ENCODE data around the gene GRAMD2A. TPM values are rescaled to one million over a fixed set of nuclear protein-coding genes. Genes with fewer than 3 reads are reported as not detected.

Gene GRAMD2A
- polyA plus RNA-seq, 1 donor, result 2.5 TPM

DNA sequence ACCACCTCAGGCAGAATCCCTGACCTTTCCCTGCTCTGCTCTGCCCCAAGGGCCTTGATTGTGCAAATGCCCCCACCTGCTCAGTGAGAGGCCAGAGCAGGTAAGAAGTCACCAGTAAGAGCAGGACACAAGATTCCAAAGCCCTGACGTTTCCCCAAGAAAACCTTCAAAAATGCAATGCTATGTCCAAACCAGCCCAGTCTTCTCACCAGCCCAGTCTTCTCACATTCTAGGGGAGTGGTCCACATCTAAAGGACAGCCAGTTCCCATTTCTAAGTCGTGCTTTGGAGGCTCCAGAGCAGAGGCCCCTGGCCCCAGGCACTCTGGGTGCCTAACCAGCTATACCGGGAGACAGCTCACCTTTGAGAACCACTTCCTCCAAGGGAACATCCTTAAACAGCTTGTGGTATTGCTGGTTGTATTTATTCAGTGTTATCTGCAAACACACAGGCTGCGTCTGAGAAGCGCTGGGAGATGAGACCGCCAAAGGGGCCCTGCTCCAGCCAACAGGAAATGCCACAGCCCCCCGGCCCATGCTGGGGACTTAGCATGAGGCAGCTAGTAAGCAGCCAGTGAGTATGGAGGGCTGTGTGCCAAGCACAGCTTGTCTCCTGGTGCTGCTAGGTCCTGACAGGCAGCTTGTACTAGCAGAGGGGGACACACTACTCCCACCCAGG is 29.3 kb downstream of the GRAMD2A start:
- no peak for DNase-seq (ENCODE audit: low read depth)

DNA sequence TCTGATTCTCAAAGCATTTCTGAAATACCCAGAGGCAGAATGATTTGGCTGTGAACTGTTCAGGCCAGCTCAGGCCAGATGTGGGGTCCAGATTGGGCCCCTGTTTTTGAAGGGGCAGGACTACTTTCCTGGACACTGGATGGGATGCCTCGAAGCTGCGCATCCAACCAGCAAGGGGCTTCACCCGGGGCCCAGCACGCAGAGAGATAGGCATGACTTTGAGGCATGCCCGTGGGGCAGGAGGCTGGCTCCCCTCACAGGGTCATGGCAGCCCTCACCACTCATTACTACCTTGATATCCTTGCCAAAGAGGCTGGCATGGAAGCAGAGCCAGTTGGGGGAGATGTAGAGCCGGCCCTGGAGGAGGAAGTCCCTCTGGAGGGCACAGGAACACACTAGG is 30.1 kb downstream of the GRAMD2A start:
- no peak for DNase-seq (ENCODE audit: low read depth)

DNA sequence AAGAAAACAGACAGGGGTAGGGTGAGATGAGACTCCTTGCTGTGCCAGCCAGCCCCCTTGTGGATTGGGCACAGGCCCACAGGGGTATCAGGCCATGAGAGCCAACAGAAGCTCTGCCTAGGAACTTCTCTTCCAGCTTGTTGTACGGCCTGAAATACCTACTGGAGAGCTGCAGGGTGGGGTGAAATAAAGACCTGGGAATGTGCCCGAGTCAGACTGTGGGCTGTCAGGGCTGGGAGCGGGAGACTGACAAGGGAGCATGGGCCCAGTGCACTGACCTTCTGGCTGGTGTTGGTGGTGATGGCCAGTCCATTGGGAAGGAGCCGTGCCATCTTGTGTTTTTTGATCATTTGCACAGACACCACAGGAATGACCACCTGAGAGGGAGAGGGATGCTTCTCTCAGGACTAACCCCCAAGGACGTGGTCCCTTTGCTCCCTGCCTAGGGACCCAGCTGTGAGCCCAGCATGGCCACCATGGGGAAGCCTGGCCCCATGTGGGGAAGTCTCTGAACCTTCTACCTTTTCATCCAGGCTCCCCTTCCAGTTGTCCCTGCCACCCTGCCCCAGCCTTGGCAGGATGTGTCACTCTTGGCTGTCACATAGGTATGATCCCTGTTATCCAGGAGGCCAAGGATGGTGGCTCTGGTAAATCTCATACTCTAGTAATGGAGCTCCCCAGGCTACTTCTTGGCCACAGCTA is 30.7 kb downstream of the GRAMD2A start:
- DNase-seq (ENCODE audit: low read depth), result no peak

DNA sequence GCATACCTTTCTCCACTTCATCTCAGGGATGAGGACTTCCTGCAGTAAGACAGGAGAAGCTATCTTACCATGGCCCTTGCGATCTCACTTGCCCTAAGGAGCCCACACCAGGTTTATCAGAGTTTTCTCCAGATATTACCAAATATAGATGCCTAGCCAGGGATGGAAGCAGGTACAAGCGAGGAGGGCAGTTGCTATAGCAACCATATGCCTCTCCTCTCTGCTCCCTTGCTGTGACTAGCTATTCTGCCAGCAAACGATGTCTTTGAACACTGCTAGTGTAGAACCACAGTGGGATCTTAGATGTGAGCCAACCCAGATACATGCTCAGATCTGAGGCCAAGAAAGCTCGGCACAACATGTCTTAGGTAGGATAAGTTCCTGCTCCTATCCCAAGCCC is 33.9 kb downstream of the GRAMD2A start:
- DNase-seq (ENCODE audit: low read depth), result no peak

DNA sequence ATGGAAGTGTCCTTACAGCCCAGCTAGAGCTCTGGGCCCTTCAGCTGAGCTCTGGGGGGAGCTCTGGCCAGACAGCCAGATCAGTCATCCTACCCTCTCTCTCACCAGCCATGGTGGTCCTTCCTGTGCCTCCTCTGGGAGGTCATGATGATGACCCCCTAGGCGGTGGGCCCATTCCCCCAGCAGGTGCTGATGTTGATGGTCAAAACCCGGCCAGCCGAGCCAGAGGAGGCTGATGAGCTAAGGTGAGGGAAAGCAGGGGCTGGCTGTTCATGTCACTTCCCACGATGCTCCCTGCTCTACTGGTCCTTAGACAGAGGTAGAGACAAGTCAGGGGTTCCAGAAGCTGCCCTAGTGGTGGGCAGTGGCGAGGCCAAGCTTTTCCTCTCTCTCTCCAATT is 35.0 kb downstream of the GRAMD2A start:
- no peak for DNase-seq (ENCODE audit: low read depth)

GRCh38 chr15:72161361-72162132 is 36.0 kb downstream of the GRAMD2A start:
- no peak for DNase-seq (ENCODE audit: low read depth)

GRCh38 chr15:72160696-72161245 is 36.8 kb downstream of the GRAMD2A start:
- DNase-seq (ENCODE audit: low read depth), result no peak

DNA sequence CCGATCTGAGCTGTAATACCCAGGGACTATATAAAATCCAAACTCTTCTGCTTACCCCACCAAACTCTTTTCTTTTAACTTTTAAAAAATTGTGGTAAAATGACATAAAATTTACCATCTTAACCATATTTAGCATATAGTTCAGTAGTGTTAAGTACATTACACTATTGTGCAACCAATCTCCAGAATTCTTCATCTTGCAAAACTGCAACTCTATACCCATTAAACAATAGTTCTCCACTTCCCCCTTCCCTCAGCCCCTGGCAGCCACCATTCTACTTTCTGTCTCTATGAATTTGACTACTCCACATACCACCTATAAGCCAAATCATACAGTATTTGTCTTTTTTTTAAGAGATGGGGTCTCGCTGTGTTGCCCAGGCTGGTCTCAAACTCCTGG is 40.7 kb downstream of the GRAMD2A start:
- DNase-seq (ENCODE audit: low read depth), result no peak

- peak; percentile 75 for DNase-seq (ENCODE audit: low read depth)
Measured at GRCh38 chr15:72155635-72156616, 41.7 kb downstream of the GRAMD2A start.

DNA sequence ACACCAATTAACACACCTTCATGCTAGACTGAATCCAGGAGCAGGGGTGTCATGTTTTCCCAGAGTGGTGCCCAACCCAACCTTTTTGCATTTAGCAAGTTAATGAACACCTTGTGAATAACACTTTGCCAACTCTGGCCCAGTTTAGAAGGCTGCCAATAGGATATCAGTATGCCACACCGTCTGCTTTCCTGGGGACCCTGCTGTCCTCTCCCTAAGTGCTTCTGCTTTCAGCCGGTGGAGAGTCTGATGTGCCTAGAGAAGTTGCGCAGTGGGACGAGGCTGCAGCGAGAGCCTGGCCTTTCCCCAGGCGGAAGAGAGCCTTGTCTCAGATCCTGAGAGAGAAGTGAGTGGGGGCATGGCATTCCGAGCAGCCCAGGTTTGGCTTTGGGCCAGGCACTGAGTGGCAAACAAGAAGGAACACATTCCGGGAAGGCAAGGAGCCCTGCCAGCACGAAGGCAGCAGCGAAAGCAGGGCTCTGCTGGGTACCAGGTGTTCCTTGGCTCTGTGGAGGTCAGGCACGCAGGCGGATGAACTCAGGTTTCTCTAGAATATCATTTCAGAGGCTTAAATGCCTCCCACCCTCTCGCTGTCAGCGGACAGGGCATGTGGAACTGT is 42.5 kb downstream of the GRAMD2A start:
- DNase-seq (ENCODE audit: low read depth), result no peak

DNA sequence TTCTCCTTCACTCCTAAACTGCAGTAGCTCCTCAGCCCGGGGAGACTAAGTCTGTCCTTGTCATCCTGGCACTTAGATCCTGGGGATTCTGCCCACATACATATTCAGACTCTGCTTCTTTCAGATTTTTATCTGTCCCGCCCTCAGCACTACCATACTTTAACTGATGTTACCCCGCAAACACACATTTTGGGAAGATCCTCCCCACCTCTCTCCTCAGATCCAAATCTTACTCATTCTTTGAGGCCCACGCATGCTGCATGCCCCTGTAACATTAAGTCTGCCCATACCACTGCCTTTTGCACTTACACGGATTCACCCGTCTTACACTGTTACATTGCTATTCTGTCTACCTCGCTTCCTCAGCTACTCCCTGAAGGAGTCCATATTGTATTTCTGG is 43.3 kb downstream of the GRAMD2A start:
- no peak for DNase-seq (ENCODE audit: low read depth)

DNA sequence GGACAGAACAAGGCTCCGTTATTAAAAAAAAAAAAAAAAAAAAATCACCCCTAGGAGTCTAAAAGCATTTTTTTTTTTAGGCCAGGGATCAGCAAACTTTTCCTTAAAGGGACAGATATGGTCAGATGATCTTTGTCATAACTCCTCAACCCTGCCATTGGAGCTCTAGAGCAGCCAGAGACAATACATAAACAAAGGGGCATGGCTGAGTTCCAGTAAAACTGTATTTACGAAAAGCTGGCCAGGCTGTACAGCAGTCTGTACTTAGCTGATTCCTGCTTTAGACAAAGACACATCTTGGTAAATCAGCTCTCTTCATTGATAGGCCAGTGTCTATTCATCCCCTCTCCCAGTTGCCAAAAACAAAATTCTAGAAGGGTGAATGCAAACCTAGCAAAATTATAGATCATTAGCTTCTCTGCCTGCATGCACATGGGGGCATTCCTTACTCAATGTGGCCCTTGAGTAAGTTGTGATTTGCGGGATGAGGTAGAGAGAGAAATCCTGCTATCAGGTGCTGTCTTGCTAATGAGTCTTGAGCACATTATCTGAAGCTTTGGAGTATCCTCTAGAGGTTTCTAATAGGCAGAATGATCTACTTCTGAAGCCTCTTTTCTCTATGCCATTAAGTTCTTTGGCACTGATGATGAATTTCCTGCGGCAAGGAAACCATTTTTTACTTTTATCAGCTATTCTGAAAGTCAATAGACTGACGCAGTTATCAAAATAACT is 44.2 kb downstream of the GRAMD2A start:
- no peak for DNase-seq (ENCODE audit: low read depth)

DNA sequence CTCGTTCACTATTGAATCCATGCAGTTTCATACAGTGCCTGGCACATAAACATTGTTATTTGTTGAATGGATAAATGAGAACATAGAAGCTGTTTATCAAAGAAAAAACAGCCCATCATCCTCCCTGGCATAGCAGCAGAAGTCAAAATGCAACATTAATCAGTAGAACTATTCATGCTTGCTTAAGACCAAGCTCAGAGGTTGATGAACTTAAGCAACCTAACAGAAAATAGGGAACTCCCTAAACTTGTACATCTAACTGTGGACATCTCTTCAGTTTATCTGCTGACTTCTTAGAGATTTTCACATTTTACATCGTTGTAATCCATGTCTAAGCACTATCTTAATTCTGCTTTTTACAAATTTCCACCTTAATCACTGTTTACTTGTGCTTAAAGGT is 50.2 kb downstream of the GRAMD2A start:
- DNase-seq (ENCODE audit: low read depth), result no peak

DNA sequence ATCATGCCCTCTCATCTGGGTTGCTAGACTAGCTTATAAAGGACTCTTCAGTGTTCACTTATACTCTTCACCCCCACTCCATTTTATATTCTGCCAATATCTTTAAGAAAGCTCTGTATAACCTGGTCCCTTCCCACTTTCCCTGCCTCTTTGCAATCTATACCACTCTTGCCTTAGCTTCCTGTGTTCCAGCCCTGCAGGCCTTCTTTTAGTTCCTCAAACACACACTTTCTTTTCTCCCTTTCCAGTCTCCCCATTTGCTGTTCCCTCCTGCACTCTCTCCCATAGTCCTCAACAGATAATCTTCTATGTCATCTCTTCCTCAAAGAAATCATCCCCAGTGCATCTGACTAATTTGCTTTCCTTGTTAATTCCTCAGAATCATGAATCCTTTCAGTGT is 50.7 kb downstream of the GRAMD2A start:
- DNase-seq (ENCODE audit: low read depth), result no peak

- DNase-seq (ENCODE audit: low read depth), result no peak
Measured at GRCh38 chr15:72146221-72146620, 51.4 kb downstream of the GRAMD2A start.

GRCh38 chr15:72141171-72142084 is 56.2 kb downstream of the GRAMD2A start:
- DNase-seq (ENCODE audit: low read depth), result no peak

DNA sequence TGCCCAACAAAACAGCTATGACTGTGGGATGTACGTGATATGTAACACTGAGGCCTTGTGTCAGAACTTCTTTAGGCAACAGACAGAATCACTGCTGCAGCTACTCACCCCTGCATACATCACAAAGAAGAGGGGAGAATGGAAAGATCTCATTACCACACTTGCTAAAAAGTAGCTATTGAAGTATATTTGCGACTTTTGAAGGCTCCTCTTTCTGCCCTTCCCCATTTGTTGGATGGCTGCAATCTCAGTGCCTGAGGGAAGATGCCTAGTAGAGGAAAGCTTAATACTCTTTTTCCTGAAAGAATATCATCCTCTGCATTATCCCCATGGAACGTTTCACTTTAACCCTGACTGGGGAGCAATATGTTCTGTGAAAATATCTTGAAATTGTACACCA is 57.5 kb downstream of the GRAMD2A start:
- DNase-seq (ENCODE audit: low read depth), result no peak

GRCh38 chr15:72139667-72140066 is 57.9 kb downstream of the GRAMD2A start:
- DNase-seq (ENCODE audit: low read depth), result no peak
